Panc1 (cell line): Measurements from ENCODE around the gene CCL2.

Source experiments
- POLR2AphosphoS5 ChIP-seq: IDR thresholded peaks from 2 replicates; pipeline ENCODE4 v1.6.1; 2012; ENCODE audit warnings: mild to moderate bottlenecking, low read depth, low read length, moderate library complexity
- SIN3A ChIP-seq: IDR thresholded peaks from 2 replicates; pipeline ENCODE4 v1.6.1; 2012; ENCODE audit warnings: low read depth, mild to moderate bottlenecking, low read length, moderate library complexity, borderline replicate concordance; ENCODE audit not compliant: insufficient read depth
- TF ChIP-seq, protein P1 (sequence below): fragments of 450-650 bp; IDR thresholded peaks from 2 replicates; pipeline ENCODE4 v1.5.1; 2017; ENCODE audit warnings: mild to moderate bottlenecking
- TF ChIP-seq, protein P2 (sequence below), 2 experiments: IDR thresholded peaks; 2 replicates each; pipeline ENCODE4 v1.6.1; 2011 to 2012; ENCODE audit warnings: low read depth in 2 of 2, control low read depth in 1 of 2, low read length in 1 of 2, mild to moderate bottlenecking in 1 of 2, moderate library complexity in 1 of 2; ENCODE audit not compliant: insufficient read depth in 1 of 2

GRCh38 chr17:34305061-34305460 is 50.0 kb downstream of the CCL2 start:
- TF ChIP-seq, protein P1, sequence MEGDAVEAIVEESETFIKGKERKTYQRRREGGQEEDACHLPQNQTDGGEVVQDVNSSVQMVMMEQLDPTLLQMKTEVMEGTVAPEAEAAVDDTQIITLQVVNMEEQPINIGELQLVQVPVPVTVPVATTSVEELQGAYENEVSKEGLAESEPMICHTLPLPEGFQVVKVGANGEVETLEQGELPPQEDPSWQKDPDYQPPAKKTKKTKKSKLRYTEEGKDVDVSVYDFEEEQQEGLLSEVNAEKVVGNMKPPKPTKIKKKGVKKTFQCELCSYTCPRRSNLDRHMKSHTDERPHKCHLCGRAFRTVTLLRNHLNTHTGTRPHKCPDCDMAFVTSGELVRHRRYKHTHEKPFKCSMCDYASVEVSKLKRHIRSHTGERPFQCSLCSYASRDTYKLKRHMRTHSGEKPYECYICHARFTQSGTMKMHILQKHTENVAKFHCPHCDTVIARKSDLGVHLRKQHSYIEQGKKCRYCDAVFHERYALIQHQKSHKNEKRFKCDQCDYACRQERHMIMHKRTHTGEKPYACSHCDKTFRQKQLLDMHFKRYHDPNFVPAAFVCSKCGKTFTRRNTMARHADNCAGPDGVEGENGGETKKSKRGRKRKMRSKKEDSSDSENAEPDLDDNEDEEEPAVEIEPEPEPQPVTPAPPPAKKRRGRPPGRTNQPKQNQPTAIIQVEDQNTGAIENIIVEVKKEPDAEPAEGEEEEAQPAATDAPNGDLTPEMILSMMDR = no peak
- TF ChIP-seq SIN3A = no peak
- no peak for TF ChIP-seq POLR2AphosphoS5
- TF ChIP-seq, protein P2, sequence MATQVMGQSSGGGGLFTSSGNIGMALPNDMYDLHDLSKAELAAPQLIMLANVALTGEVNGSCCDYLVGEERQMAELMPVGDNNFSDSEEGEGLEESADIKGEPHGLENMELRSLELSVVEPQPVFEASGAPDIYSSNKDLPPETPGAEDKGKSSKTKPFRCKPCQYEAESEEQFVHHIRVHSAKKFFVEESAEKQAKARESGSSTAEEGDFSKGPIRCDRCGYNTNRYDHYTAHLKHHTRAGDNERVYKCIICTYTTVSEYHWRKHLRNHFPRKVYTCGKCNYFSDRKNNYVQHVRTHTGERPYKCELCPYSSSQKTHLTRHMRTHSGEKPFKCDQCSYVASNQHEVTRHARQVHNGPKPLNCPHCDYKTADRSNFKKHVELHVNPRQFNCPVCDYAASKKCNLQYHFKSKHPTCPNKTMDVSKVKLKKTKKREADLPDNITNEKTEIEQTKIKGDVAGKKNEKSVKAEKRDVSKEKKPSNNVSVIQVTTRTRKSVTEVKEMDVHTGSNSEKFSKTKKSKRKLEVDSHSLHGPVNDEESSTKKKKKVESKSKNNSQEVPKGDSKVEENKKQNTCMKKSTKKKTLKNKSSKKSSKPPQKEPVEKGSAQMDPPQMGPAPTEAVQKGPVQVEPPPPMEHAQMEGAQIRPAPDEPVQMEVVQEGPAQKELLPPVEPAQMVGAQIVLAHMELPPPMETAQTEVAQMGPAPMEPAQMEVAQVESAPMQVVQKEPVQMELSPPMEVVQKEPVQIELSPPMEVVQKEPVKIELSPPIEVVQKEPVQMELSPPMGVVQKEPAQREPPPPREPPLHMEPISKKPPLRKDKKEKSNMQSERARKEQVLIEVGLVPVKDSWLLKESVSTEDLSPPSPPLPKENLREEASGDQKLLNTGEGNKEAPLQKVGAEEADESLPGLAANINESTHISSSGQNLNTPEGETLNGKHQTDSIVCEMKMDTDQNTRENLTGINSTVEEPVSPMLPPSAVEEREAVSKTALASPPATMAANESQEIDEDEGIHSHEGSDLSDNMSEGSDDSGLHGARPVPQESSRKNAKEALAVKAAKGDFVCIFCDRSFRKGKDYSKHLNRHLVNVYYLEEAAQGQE (IDR thresholded peaks at IDR 0.05; ENCODE audit: insufficient read depth in 1 of 2, low read depth in 2 of 2, low read length in 1 of 2) = no peak
